NCI-H69 (cell line): ENCODE data around the gene TUBD1.
"Not testable (repeated sequence)": the region's sequence is repeated elsewhere in the genome, so short reads cannot be mapped to it uniquely, and the experiment has no call there.

ENCODE experiments used
- DNase-seq: peaks from one replicate; lab custom pipeline; 2025; lab: John Stamatoyannopoulos, UW

Gene TUBD1

GRCh38 chr17:59844884-59845594 is 47.7 kb downstream of the TUBD1 start:
- peak; percentile 58 for DNase-seq

GRCh38 chr17:59842901-59843652 is 49.7 kb downstream of the TUBD1 start:
- DNase-seq: peak; percentile 61

DNA sequence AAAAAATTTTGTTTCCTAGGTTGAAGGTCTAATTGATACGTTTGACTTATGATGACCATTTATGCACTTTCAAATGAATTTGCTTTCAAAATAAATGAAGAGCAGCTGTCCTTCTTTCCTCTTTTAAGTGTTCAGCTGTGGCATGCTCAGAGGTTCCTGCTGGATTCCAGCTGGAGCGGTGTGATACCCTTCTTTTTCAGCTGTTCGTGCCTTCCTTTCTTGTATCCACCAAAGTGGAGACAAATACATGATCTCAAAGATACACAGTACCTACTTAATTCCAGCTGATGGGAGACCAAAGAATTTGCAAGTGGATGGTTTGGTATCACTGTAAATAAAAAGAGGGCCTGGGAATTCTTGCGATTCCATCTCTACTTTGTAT is 50.9 kb downstream of the TUBD1 start:
- not testable (repeated sequence) for DNase-seq

- not testable (repeated sequence) for DNase-seq
These were observed 51.5 kb downstream of the TUBD1 start for GRCh38 chr17:59841091-59841881.

DNA sequence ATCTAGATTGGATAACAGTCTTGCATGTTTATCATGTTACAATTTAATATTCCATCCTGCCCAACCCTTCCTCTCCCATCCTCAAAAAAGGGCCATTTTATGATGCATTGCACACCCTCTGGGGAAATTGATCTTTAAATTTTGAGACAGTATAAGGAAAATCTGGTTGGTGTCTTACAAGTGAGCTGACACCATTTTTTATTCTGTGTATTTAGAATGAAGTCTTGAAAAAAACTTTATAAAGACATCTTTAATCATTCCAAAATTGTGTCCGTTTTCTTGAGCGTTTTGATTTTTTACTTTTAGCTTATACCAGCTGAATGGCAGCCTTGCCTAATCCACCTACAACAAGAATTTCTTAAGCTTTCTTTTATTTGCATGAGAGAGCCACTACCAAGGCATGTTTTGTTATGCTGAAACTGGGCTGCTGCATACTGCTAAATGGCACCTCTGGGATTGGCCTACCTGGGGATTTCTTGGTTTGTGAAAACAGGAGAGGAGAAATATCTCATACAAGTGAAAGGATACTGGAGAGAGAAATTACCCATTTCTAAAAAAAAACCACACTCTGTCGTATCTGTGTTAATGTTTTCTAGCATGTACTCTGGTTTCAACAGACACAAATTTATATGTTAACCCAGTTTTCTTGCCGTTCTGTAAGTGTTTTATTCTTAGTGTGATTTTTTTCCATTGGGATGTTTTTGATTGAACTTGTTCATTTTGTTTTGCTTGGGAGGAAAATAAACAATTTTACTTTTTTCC is 52.2 kb downstream of the TUBD1 start:
- DNase-seq: peak; percentile 18

DNA sequence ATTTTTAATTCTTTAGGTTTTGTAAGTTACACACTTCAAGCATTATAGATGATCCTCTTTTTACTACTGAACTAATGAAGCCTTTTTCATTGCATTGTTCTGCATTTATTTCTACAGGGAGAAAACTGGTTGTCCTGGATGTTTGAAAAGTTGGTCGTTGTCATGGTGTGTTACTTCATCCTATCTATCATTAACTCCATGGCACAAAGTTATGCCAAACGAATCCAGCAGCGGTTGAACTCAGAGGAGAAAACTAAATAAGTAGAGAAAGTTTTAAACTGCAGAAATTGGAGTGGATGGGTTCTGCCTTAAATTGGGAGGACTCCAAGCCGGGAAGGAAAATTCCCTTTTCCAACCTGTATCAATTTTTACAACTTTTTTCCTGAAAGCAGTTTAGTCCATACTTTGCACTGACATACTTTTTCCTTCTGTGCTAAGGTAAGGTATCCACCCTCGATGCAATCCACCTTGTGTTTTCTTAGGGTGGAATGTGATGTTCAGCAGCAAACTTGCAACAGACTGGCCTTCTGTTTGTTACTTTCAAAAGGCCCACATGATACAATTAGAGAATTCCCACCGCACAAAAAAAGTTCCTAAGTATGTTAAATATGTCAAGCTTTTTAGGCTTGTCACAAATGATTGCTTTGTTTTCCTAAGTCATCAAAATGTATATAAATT is 53.0 kb downstream of the TUBD1 start:
- no peak for DNase-seq

- DNase-seq: peak; percentile 36
These were observed 54.5 kb downstream of the TUBD1 start for GRCh38 chr17:59838052-59838916.

- peak; percentile 96 for DNase-seq
These were observed 55.3 kb downstream of the TUBD1 start for GRCh38 chr17:59837308-59838051.

GRCh38 chr17:59832883-59833379 is 59.8 kb downstream of the TUBD1 start:
- DNase-seq: no peak

- peak; percentile 33 for DNase-seq
These were observed 61.8 kb downstream of the TUBD1 start for GRCh38 chr17:59830846-59831486.

GRCh38 chr17:59830007-59830630 is 62.6 kb downstream of the TUBD1 start:
- peak; percentile 78 for DNase-seq

GRCh38 chr17:59829217-59830006 is 63.3 kb downstream of the TUBD1 start:
- DNase-seq: peak; percentile 100

DNA sequence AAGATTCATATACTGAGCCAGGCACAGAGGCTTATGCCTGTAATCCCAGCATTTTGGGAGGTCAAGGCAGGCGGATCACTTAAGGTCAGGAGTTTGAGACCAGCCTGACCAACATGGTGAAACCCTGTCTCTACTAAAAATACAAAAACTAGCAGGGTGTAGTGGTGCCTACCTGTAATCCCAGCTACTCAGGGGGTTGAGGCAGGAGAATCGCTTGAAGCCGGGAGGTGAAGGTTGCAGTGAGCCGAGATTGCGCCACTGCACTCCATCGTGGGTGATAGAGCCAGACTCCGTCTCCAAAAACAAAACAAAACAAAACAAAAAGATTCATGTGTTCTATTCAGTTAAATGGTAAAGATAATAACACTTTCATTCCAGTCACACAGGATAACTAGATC is 63.9 kb downstream of the TUBD1 start:
- DNase-seq: peak; percentile 75

- no peak for DNase-seq
These were observed 64.3 kb downstream of the TUBD1 start for GRCh38 chr17:59828478-59828760.

DNA sequence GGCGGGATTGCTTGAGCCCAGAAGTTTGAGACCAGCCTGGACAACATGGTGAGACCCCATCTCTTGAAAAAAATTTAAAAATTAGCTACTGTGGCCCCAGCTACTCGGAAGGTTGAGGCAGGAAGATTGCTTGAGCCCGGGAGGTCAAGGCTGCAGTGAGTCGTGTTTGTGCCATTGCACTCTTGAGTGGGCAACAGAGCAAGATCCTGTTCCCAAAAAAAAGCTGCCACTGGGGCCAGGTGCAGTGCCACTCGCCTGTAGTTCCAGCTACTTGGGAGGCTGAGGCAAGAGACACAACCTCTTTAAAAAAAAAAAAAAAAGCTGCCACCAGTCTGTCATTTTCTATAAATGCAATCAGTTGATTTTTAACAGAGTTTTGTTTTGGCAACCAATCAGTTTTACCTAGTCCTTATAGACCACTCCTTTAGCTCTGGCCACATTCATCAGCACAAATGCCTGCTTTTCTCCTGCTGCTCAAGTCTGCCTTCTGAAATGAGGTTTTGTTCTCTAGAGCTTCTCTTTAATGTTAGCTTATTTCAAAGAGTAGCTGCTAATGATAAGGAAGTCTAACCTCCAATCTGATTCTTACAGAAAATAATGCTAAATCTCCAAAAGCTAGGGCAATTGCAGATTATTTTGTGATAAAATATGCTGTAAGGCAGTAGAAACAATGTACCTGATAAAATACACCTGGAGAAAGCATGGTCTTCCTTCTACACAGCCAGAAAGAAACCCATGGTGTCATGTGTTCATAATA is 64.8 kb downstream of the TUBD1 start:
- DNase-seq: peak; percentile 75

- DNase-seq: peak; percentile 48
These were observed 65.9 kb downstream of the TUBD1 start for GRCh38 chr17:59826706-59827453.
